GM10847 (cell line): Measurements from ENCODE around the gene NOS1.

Experiments
- POLR2A ChIP-seq: IDR thresholded peaks from 2 replicates; pipeline ENCODE4 v1.6.1; 2011; ENCODE audit not compliant: insufficient read length; ENCODE audit errors: extremely low read depth

The NOS1 gene

DNA sequence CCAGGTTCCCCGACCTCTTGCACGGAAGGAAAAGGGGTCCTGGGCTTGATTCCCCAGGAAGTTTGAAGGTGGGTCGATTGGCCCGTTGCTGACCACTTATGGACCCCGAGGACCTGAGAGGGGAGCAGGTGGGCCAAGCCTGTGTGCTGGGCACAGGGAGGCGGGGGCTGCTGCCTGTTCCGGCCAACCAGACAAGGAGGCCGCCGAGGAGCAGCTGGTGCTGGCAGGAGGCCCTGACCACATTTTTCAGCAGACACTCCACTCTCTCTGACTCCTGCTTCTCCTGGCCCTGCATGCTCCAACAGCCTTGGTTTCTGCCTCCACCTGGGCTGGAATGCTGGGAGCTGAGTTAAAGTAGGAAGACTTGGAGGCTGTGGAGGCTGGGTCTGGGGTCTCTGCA lies 42.8 kb downstream of the NOS1 start:
- no peak for TF ChIP-seq POLR2A

DNA sequence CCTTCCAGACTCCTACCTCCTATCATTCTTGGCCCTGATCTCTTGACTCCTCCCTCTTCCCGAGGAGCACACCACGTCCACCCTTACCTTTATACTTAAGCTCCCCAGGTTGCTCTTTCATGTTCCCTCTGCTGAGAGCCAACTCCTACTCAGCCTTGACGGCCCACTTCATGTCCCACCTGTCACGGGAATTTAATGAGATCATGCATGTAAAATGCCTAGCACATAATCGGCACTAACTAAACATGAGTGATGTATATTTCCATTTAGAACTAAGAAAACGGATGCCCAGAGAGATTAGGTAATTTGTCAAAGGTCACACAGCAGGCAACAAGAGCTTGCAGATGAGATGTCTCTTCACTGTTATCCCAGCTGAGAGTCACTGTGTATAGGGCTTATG lies 45.1 kb downstream of the NOS1 start:
- no peak for TF ChIP-seq POLR2A

DNA sequence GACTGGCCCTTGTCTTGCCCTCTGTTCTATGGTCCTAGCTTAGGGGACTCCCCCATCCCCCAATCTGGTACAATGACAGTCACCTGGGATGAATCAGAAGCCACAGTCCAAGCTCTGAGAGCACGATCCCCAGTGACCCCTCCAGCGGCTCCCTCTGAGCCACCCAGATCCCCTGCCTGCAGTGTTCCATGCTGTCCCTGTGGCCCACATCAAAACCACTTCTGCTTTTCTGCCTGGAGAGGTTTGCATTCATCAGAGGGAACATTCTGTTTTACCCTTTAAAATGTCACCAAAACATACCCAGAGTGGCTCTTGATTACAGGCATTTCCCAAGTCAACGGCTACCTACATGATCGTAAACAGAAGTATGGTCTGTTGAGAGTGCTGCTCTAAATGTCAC lies 47.5 kb downstream of the NOS1 start:
- TF ChIP-seq POLR2A, result no peak

DNA sequence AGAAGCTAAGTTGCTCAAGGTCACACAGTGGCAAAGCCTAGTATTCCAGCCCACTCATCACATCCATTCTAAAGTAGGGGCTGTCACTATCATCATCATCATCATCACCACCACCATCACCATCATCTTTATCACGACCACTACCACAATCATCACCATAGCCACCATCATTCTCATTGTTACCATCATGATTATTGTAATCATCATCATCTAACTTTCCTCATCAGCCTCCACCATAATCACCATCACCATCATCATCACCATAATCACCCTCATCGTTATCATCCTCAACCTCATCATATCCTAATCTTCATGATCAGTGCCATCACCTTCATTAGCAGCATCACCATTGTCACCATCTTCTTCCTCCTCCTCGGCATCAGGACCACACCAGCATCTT lies 48.7 kb downstream of the NOS1 start:
- no peak for TF ChIP-seq POLR2A

DNA sequence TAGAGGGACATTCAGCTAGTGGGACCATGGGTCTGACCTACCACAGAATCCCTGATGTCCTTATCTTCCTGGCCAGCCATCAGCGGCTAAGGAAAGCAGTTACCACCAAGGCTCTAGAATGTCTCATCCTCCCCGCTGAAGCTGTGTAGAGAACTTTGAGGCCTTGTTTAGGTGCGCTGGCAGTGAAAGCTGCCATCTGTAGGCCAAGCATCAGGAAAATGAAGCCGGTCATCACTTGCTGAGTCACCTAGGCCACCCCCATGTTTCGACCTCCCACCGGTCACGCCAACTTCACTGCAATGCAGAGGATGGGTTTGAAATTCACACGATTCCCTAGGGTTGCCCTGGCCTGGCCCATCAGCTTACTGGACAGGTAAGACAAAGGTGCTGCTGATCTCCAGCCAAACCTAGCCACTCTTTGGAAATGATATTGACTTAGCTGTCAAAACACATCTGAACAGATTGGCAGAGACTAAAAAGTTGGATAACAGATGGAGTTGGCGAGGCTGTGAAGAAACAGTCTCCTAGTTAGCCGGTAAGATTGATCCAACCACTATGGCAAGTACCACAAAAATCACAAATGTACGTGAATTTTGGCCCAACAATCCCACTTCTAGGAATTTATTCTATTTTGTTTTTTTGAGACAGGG lies 52.0 kb downstream of the NOS1 start:
- TF ChIP-seq POLR2A, result no peak

DNA sequence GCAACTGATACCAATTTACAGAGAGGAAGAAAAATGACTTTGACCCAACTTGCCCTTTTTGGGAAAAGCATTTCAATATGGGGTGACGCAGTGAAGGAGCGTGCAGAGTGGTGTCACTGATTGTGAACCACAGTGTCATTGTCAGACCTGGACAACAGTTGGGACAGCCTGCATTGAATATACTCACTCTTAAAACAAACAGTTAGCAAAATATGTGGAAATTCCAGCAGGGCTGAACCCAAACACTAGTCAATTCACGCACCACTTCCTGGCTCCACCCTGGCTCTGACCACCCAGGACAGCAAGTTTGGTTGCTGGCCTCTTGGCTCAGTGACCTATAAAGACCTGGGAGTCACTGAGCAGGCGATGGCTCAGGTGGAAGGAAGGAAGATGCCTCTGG lies 61.3 kb downstream of the NOS1 start:
- TF ChIP-seq POLR2A, result no peak

DNA sequence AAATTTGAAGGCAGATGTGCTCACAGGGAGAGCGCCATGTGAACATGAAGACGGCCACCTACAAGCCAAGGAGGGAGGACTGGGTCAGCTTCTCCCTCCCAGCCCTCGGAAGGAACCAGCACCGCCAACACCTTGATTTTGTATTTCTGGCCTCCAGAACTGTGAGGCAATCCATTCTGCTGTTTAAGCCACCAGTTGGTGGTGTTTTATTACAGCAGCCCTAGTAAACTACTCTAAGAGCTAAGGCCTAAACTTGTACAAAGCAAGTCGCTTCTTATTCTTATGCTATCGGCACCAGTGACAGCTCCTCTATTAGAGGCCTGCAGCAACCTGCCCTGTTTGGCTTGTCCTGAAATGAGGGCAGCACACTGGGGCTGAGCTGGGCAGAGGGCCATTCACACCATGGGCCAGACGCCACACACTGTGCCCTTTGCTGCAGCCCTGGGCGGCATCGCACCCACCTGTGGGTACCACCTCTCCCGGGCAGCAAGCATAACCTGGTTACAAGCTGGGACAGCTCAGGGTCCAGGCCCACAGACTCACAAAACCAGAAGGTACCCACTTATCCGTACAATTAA lies 62.7 kb downstream of the NOS1 start:
- no peak for TF ChIP-seq POLR2A

DNA sequence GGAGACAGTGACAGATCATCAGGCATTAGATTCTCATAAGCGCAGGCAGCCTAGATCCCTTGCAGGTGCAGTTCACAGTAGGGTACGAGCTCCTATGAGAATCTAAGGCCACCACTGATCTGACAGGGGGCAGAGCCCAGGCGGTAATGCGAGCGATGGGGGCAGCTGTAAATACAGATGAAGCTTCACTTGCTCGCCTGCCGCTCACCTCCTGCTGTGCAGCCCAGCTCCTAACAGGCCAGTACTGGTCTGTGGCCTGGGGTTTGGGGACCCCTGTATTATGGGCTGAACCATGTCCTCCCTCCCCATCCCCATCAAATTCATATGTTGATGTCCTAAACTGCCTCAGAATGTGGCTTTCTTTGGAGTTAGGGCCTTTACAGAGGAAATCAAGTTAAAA lies 63.2 kb downstream of the NOS1 start:
- TF ChIP-seq POLR2A, result no peak

DNA sequence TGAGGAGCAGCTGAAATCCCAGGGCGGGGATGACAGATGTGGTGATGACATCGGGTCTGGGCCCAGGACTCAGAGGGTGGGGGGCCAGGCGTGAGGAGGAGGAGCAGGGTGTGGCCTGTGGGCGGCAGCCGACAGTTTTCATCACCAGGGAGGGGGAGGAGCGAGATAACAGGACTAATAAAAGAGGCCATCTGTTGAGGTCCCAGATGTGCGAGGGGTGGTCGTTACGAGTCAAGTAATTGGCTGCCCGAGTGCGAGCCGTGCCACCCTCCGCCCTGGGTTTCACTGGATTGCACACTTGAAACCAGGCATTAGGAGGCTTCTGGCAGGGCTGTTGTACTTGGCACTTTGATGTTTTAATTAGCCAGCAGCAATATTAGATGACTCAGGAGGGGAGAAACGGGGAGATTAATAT lies 67.2 kb downstream of the NOS1 start:
- TF ChIP-seq POLR2A, result no peak

DNA sequence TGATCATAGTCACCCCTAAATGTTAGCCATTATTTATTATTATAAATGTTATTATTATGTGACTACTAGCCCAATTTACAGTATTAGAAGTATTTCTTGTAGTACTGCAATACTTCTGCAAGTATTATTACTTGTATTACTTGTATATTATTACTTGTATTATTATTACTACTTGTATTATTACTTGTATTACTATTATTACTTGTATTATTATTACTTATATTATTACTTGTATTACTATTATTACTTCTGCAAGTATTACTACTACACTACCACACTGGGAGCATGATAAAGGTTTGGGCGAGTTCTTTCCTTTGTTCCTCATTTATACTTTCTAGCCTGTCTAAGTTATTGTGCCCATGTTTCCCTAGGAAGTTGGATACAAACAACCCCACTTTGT lies 67.9 kb downstream of the NOS1 start:
- TF ChIP-seq POLR2A, result no peak

DNA sequence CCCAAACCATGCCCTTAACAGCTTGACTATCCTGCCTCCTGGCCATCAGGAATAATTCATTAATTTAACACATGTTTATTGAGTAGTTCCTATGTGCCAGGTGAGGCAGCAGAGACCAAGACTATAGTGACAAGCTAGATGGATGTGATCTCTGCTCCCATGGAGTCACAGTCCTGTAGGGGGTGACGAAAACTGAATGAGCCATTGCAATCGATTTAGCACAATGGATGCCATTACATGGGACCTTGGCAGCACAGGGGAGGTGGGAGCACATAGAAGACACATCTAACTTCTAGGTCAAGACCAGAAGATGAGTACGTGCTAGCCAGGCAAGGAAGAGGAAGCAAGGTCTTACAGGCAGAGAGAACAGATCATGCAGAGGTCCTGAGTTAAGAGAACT lies 68.7 kb downstream of the NOS1 start:
- no peak for TF ChIP-seq POLR2A

DNA sequence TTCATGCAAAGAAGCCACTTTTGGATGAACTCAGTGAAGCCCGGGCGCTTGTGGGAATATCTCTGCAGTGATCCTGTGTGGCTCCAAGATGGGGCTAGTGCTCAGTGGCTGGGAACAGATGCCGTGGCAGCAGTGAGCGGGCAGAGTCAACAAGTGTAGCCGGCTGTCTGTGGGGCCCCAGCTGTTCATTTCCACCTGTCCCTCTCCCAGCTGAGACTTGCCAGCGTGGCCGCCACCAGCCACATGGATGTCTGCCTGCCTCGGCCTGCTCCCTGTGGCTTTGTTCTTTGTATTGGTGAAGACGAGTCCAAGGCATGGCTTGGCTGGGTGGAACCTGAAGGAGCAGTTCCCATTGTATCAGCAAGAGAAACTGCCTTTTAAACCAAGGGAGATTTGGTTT lies 77.3 kb downstream of the NOS1 start:
- no peak for TF ChIP-seq POLR2A

DNA sequence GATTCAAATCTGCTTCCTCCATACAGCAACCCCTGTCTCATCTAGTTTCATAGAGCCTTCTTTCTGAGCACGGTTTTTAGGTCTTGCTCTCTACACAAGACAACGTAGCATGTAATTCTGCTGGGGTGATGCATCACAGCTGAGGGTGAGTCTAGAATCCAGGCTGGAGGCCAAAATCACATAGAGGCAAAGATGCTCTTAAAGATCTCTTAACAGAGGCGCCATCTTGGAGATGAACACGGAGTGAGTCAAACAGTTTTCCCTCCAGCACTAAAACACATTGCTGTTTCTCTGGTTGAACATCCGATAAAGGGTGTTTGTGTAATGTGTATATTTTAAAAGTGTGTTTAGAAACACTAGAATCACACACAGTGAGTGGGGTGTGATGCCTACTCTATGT lies 78.9 kb downstream of the NOS1 start:
- no peak for TF ChIP-seq POLR2A

DNA sequence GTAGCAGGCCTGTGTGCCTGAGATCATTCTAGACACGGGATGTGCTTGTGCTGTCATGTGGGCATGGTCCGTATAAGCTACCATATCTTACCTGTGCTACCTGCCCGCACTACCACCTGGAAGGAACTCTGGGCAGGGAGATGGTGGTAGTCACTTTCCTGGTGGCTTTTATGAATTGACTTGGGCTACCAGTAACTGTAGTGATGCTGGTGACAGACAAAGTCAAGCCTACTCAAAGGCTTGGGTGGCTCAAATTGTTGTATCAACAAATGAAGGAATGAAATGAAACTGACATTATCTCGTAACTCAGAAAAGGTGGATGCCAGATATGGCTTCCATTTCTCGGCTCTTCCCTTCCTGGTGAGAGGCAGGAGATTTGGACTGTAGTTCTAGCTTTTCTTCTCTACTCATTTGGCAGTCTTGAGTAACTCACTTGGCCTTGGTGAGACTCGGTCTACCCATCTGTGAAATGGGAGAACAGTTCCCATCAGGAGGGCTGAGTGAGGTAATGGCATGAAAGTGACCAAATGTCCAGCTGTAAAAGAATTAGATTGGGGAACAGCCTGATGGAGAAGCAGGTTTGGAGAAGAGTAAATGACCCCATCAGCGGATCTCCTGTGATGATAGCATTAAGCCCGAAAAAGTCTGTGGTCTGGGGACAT lies 81.3 kb downstream of the NOS1 start:
- no peak for TF ChIP-seq POLR2A

DNA sequence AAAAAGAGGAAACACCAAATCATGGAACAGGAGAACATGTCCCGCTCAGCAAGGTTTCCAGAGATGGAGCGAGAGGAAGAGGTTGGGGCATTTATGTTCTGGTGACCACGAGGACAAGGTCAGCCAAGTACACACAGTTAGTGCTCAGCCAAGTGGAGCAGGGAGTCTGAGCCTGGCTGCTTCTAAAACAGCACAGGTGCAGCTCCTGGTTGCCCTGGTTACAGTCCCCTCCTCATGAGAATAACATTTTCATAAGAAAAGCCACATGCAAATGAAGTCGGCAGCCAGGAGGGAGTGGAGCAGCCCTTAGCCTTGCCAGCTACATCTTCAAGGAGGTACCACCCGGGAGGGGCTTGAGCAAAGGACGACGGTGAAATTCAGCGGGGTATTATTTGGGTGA lies 81.8 kb downstream of the NOS1 start:
- no peak for TF ChIP-seq POLR2A

DNA sequence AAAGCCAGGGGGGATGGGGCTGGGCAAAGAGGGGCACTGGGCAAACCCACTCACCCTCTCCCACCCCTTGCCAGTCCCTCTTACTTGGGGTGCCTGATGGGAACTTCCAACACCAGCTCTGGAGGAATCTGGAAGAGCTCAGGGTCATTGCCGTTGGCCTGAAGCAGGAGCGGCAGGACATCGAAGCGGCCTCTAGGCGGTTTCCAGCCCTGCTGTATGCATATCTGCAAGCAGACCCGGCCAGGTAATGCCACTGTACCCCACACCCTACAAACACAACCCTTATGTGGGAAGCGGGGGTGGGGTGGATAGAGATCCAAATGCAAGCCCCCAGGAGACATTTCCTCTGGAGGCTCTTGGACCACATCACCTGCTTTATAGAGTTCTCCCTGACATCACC lies 83.6 kb downstream of the NOS1 start:
- no peak for TF ChIP-seq POLR2A

DNA sequence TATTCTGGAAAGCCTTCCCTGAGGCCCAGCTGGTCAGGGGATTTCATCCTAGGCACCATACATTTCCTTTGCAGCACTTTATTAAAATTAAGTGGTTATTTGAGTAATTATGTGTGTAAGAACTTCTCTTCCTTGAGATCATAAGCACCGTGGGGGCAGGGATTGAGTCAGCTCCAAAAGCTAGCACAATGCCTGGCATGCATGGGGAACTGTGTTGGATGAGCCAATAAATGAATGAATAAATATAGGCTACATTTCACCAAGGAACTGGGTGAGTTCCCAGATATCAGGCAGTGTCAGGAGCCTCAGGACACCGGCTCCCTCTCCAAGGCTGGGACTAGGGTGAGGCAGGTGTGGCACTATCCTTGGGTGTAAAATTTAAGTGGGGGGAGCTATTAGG lies 88.3 kb downstream of the NOS1 start:
- no peak for TF ChIP-seq POLR2A

DNA sequence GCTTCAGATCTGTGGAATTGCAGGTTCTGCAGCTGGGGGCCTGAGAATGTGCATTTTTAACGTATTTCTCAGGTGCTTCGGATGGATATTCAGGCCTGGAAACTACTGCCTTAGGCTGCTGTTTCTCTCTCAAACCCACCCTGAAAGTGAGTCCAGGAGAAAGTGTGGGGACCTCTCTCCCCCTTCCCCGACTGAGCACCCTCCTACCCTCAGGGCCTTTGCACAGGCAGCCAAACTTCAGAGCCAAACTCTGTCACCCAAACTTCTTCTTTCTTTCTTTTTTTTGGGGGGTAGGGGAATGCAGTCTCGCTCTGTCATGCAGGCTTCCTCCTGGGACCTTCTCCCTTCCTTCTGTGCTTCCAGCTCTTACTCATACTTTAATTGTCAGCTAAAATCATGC lies 88.7 kb downstream of the NOS1 start:
- TF ChIP-seq POLR2A, result no peak

DNA sequence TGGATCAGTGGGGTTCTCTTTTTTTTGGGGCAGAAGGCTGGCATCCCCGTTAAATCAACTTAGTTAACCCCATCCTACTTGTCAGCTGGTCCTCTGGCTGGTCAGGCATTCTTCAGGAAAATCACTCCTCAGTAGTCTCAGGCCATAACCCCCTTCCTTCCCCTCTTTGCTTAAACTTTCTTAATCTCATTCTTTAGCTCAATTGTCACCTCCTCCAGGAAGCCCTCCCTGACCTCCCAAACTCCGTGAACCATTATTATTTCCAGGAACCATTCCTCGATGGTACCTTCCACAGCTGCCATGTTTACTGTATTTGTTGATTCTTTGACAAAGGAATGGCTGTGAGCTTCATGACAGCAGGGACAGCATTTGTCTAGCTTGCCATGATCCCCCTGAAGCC lies 98.7 kb downstream of the NOS1 start:
- TF ChIP-seq POLR2A, result no peak
